Transverse colon (tissue), 4 donors: ENCODE results near the gene SOX4. TPM values are rescaled to one million over a fixed set of nuclear protein-coding genes. Genes with fewer than 3 reads are reported as not detected.

ENCODE experiments used
- DNase-seq: peaks from one replicate; pipeline ENCODE4 v3.0.0-alpha.2; 2019
- H3K27ac ChIP-seq, 4 donors: fragments of 200-600 bp; sonication (generic); 2 replicates each; pipeline ENCODE4 v1.5.1; 2016 to 2018; ENCODE audit warnings: inconsistent platforms in 4 of 4
- H3K27me3 ChIP-seq: fragments of 200-600 bp; sonication (generic); 2 replicates; pipeline ENCODE4 v1.5.1; 2017; ENCODE audit warnings: inconsistent platforms
- H3K36me3 ChIP-seq, 4 donors: fragments of 200-600 bp; sonication (generic); 2 replicates each; pipeline ENCODE4 v1.5.1; 2017 to 2019; ENCODE audit warnings: inconsistent platforms in 4 of 4
- H3K4me1 ChIP-seq, 4 donors: fragments of 200-600 bp; sonication (generic); 2 replicates each; pipeline ENCODE4 v1.5.1; 2017 to 2020; ENCODE audit warnings: inconsistent platforms in 4 of 4
- H3K4me3 ChIP-seq, 4 donors: fragments of 200-600 bp; sonication (generic); 1 replicate in 1 of 4; 2 replicates in 3 of 4; pipeline versions ENCODE4 v1.5.1 to v1.6.1; 2017 to 2019; ENCODE audit warnings: inconsistent platforms in 4 of 4
- H3K9me3 ChIP-seq, 2 donors: fragments of 200-600 bp; sonication (generic); 2 replicates each; pipeline ENCODE4 v1.5.1; 2017 to 2019; ENCODE audit warnings: inconsistent platforms in 2 of 2
- CTCF ChIP-seq, 5 experiments: fragments of 200-600 bp in 3 of 5; fragments of 450-650 bp in 2 of 5; sonication (generic) in 3 of 5; IDR thresholded peaks; 1 replicate in 2 of 5; 2 replicates in 3 of 5; pipeline ENCODE4 v1.5.1; 2016 to 2017; ENCODE audit warnings: antibody characterized with exemption in 5 of 5, inconsistent platforms in 3 of 5, mild to moderate bottlenecking in 2 of 5, moderate library complexity in 1 of 5
- EP300 ChIP-seq: sonication (generic); formaldehyde crosslinking; IDR thresholded peaks from one replicate; pipeline ENCODE4 v1.6.1; 2017; ENCODE audit warnings: antibody characterized with exemption, low read depth
- POLR2A ChIP-seq: fragments of 450-650 bp; IDR thresholded peaks from one replicate; pipeline ENCODE4 v1.6.1; 2016; ENCODE audit warnings: antibody characterized with exemption, mild to moderate bottlenecking, moderate library complexity
- POLR2AphosphoS5 ChIP-seq, 3 donors: sonication (generic); formaldehyde crosslinking; IDR thresholded peaks; one replicate each; pipeline ENCODE4 v1.6.1; 2016; ENCODE audit warnings: antibody characterized with exemption in 3 of 3
- WGBS, 2 donors: methylation state at CpG; one replicate each; pipeline ENCODE4 v1.1.5; 2018; ENCODE audit warnings: low coverage in 1 of 2; 5-methylcytosine and 5-hydroxymethylcytosine counted together
- in situ Hi-C, 4 donors: fragments of 200-750 bp; cut with MboI; loops; one replicate each; pipeline versions ENCODE4 v1.15.0 to v1.15.1; 2017; ENCODE audit warnings: low sequenced_read_pairs in 3 of 4, low pct_ligation_motif_present in 1 of 4, low pct_unique_long_range_greater_than_20kb in 1 of 4
- intact Hi-C: fragments of 100-400 bp; cut with DNase I; formaldehyde crosslinking; loops from one replicate; pipeline ENCODE4 v1.15.1; 2023; ENCODE audit warnings: low total_unique reads
- total RNA-seq, 4 donors: library from RNA; depleted of rRNA; stranded (reverse); fragments of >200 nt; gene quantifications; one replicate each; pipeline ENCODE4 v1.1.0, GENCODE V29; 2016

The SOX4 gene
- total RNA-seq, 4 donors from 2014 or later, result 7.5 to 25.3 (median 12.9) TPM

- in situ Hi-C loops (no loop called here), intact Hi-C loops (no loop called here)
- Histone ChIP-seq H3K27me3 (no peaks in the 10 kb centered on the region), H3K4me1 (no peaks in the 10 kb centered on the region), H3K36me3 (no peaks in the 10 kb centered on the region), H3K27ac (no peak overlapping the region), H3K4me3 (no peak overlapping the region), H3K9me3 (no peaks in the 10 kb centered on the region)
- 77% methylated on average over 5 of the region's 5 CpGs; no CpG with 5 or more reads in 1 of the 2 donors for WGBS, 2 donors
- TF ChIP-seq CTCF (IDR thresholded peaks at IDR 0.05) (no peak), EP300 (no peak), POLR2A (no peak), POLR2AphosphoS5 (IDR thresholded peaks at IDR 0.05) (no peak)
- no peak for DNase-seq
Measured at GRCh38 chr6:21610341-21610740, 16.8 kb downstream of the SOX4 start.

DNA sequence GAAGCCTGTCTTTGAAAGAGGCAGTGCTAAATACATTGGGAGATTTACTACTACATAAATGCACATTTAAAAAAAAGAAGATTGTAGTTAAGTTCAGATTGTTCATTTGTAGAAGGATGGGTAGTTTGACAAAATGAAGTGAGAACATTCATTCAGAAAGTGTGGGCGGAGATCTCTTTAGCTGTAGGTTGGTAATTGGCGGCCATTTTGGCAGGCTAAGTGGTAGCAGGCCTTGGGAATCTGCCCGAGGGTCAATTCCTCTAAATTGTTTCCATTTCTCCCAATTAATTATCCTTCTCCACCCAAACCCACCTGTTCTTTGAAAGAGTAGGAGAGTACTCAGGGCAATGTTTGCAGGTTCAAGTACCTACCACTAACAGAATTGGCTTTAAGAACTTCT, 17.9 kb downstream of the SOX4 start:
- 85 to 96% methylated on average over 3 of the region's 3 CpGs for WGBS, 2 donors
- TF ChIP-seq EP300, result no peak
- no peak for TF ChIP-seq POLR2A
- TF ChIP-seq CTCF (IDR thresholded peaks at IDR 0.05), result no peak
- no peak for TF ChIP-seq POLR2AphosphoS5 (IDR thresholded peaks at IDR 0.05)
- in situ Hi-C loops, result no loop called here
- intact Hi-C loops, result no loop called here
- Histone ChIP-seq H3K4me3 (no peak overlapping the region), H3K4me1 (no peaks in the 10 kb centered on the region), H3K27me3 (no peaks in the 10 kb centered on the region), H3K9me3 (no peaks in the 10 kb centered on the region), H3K36me3 (no peaks in the 10 kb centered on the region), H3K27ac (no peak overlapping the region)
- no peak for DNase-seq

DNA sequence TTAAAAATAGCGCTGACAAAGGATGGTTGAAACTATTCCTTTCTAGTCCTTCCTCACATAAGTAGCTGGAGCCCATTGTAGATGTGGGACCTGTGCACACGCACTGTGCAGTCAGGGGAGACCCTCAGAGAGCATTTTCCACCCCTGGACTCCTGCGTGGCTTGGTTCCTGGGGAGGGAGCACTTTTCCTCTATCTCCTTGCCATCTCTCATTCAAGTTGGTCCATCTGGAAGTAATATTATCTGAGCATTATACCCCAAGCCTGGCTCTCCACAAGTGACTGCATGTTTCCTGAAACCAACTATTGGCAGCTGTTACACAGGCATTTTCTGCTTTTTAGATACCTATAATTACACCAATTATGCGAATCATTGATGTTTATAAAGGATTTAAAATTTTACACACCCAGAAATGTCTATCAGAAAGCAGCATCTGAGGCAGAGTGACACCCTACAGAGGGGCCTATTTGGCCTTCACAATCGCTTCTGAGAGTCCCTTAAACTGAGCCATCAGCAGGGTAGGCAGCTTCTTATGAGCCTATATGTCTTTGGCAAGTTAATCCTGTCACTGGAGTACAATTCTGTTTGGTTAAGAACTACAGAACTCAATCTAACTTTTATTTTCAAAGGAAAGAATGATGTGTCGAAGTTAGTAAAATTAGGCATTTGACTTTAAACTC, 18.7 kb downstream of the SOX4 start:
- TF ChIP-seq CTCF (IDR thresholded peaks at IDR 0.05) (no peak), POLR2A (no peak), EP300 (no peak), POLR2AphosphoS5 (IDR thresholded peaks at IDR 0.05) (no peak)
- no peaks in the 10 kb centered on the region for H3K36me3 ChIP-seq
- WGBS, 2 donors, result 76 to 86% methylated on average over 3 to 6 of the region's 6 CpGs
- H3K27me3 ChIP-seq, result no peaks in the 10 kb centered on the region
- no peaks in the 10 kb centered on the region for H3K9me3 ChIP-seq
- H3K4me3 ChIP-seq, result no peak overlapping the region
- H3K4me1 ChIP-seq, result no peaks in the 10 kb centered on the region
- no peak overlapping the region for H3K27ac ChIP-seq
- in situ Hi-C loops, result no loop called here
- no peak for DNase-seq
- intact Hi-C loops, result no loop called here

DNA sequence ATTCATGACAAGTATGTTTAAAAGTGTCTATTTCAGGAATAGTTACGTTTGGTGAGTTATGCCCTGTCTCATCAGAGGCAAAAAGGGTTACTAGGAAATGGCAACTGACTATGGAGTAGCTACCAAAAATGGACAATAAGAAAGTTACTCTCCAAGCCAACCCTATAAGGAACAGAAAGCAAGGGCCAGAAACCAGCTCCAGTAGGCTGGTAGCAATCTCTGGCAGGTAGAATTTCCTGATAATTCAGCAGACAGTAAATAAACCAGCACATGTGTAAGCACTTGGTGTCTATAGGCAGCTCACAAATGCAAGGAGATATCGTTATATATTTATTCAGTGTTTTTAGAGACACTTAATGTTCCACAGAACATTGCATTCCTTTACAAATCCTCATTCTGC, 20.3 kb downstream of the SOX4 start:
- WGBS, 2 donors, result 55 to 65% methylated on average over 2 of the region's 2 CpGs
- H3K36me3 ChIP-seq, result no peaks in the 10 kb centered on the region
- H3K27me3 ChIP-seq, result no peaks in the 10 kb centered on the region
- DNase-seq, result no peak
- intact Hi-C loops, result no loop called here
- H3K4me3 ChIP-seq, result no peak overlapping the region
- in situ Hi-C loops, result no loop called here
- no peaks in the 10 kb centered on the region for H3K4me1 ChIP-seq
- no peak for TF ChIP-seq CTCF (IDR thresholded peaks at IDR 0.05)
- no peak for TF ChIP-seq POLR2AphosphoS5 (IDR thresholded peaks at IDR 0.05)
- no peak for TF ChIP-seq POLR2A
- no peak for TF ChIP-seq EP300
- H3K27ac ChIP-seq, result no peak overlapping the region
- H3K9me3 ChIP-seq, result no peaks in the 10 kb centered on the region
